Stimulated activated CD4-positive, alpha-beta T cell treated with anti-CD3 and anti-CD28 coated beads, Interleukin-4, amount 100 ng/mL, for 4 hours (primary cell): ENCODE results near the gene CHCHD10.

Experiments
- DNase-seq, 2 experiments: peaks; one replicate each; pipeline ENCODE4 v3.0.0-alpha.2; 2020

Gene CHCHD10

DNA sequence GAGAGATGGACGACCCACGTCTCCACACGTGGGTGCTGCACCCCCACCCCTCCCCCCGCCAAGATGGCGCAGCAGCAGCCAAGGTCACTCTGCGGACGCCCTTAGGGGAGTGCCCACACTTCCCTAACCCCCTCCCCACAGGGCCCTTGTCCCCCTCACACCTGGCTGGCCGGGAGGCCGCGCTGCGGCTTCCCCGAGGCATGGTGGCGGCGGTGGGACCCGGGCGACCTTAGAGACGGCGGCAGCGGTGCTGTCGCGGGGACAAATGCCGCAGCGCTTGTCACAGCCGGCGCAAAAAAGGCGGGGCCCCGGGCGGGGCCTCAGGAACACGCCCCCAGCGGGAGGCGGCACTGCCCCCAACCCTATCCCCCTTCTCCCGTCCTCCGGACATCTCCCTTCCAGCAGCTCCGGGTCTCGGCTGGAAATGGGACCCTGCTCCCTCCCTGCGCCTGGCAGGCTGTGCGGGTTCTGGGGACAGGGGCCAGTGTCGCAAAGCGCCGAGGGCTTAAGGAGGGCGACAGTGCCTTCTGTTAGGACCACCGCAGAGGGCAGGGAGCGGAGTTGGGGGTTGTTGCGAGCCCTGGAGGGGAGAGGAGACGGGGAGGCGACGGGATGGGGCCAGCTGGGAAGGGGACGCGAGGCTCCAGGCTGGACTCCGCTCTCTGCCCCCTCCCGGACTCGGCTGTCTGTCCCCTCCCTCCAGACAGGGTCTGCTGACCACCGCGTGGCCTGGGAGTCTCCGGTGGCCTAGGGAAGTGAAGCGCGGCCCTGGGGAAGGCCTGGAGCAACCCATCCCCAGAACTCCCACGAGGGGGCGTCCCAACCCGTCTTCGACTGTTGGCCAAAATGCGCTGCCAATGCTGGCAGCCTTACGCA is at the start of gene CHCHD10:
Gene CHCHD10 (minus strand): TSS at position 300 of the 876 bp plus-strand sequence. CDS start 98 bp downstream, at position 202.
- DNase-seq: peak; percentile 67 to 76

- no peak for DNase-seq
Measured at GRCh38 chr22:23817146-23817545, 49.4 kb upstream of the CHCHD10 start.

DNA sequence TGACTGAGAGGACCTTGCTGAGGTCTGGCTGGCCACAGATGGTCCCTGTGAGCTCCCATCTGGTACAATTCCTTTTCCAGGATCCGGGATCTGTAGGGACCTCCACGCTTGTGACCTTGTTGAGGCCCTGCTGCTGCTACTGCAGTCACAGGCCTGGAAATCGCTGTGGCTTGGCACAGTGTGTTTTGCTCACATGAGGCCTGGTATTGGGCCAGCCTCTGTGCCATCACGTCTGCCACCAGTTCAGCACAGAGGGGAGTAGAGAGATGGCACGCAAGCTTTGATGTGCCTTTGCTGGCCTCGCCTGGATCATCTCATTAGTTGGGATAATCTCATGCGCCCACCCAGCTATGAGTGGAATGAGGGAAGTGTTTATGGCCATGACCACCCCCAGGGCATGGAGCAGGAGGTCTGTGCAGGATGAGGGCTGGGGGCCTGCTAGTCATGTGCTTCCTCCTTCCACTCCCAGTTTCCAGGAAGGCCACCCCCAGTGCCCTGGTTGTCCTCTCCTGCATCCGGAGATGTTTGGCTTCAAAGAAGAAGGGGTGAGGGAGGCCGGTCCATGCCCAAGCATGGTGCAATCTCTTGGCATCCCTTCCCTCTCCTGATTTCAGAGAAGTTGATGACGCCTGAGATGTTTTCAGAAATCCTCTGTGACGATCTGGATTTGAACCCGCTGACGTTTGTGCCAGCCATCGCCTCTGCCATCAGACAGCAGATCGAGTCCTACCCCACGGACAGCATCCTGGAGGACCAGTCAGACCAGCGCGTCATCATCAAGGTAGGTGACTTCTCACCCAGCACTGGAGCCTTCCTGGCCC is 48.6 kb upstream of the CHCHD10 start:
- DNase-seq: no peak

GRCh38 chr22:23815541-23816155 is 47.9 kb upstream of the CHCHD10 start:
- no peak for DNase-seq

DNA sequence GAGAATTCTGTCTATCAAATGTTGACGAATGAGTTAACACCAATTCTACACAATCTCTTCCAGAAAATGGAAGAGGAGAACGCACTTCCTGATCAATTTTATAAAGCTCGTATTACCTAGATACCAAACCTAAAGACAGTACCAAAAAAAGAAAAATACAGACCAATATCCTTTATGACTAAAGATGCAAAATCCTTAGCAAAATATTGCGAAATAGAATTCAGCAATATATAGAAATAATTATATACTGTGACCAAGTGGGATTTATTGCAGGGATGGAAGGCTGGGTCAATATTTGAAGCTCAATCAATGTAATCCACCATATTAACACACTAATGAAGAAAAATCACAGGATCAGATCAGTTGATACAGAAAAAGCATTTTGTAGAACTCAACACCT is 44.6 kb upstream of the CHCHD10 start:
- DNase-seq: no peak

DNA sequence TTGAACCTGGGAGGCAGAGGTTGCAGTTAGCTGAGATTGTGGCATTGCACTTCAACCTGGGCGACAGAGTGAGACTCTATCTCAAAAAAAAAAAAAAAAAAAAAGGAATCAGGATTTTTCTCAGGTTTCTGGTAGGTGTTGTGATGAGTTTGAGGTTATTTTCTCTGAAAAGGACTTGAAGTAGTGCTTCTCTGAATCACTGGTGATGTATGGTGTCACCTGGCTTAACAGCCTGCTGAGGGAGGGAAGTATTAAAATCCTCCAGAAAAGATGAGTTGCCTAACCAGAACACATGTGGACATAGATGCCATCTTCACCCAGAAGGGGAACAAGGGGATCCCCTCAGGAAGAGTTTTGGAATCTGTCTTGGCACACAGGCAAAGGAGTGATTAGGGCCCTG is 39.1 kb upstream of the CHCHD10 start:
- DNase-seq: no peak

- DNase-seq: no peak
Measured at GRCh38 chr22:23804781-23805291, 37.1 kb upstream of the CHCHD10 start.

GRCh38 chr22:23803001-23803819 is 35.4 kb upstream of the CHCHD10 start:
- DNase-seq: no peak

- no peak for DNase-seq
Measured at GRCh38 chr22:23801886-23802377, 34.2 kb upstream of the CHCHD10 start.

GRCh38 chr22:23801238-23801821 is 33.6 kb upstream of the CHCHD10 start:
- no peak for DNase-seq

DNA sequence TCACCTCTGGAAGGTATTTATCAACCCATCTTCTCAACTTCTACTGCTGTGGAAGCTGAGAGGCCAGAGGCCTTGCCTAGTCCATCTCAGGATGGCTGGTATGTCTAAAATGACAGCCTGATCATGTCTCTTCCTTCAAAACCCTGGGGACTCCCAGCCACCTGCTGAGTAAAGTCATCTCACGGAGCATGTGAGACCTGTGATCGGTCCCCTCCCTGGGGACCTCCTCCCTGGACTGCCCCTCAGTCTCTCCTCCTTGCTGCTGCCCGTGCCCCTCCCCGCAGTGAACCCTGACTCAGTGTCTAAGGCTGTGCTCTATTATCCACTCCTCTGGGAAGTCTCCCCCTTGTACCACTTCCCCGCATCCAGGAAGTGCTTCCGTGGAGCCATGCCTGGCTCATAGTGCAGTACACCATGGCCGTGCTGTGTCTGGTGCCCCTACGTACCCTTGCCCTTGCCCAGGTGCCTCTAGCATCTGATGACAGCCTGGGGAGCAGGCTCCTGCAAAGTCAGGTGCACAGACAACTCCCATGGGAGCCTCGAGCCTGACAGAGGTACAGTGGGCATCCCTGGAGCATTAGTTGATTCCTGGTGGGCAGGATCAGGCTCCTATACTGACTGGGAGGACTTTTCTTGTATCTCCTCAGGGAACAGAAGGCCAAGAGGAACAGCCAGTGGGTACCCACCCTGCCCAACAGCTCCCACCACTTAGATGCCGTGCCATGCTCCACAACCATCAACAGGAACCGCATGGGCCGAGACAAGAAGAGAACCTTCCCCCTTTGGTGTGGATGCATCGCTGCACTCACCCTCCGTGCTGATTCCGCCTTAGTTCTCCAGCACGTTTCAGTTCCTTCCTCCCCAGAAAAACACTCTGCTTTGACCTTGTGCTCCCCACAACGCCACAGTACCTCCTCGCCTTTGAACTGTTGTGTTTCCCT is 32.8 kb upstream of the CHCHD10 start:
- DNase-seq: no peak

DNA sequence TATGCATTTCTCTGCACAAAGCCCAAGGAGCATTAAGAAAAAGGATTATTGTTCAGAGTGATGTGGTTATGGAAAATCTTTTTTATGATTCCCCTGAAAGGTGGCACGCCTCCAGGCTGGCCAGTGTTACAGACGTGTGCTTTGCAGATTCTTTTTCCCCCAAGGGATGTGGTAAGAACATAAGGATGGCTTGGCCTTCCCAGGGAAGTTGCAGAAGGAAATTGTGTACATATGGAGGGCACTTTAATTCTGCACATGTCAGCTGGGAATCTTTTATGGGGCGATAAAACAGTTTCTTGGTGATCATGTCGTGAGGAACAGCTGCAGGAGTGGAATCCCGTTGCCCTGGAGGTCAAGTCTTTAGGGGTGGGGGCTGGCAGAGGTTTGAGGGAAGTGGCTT is 28.7 kb upstream of the CHCHD10 start:
- DNase-seq: no peak

- no peak for DNase-seq
Measured at GRCh38 chr22:23793326-23793725, 25.6 kb upstream of the CHCHD10 start.

- DNase-seq: no peak
Measured at GRCh38 chr22:23791738-23792645, 24.2 kb upstream of the CHCHD10 start.

DNA sequence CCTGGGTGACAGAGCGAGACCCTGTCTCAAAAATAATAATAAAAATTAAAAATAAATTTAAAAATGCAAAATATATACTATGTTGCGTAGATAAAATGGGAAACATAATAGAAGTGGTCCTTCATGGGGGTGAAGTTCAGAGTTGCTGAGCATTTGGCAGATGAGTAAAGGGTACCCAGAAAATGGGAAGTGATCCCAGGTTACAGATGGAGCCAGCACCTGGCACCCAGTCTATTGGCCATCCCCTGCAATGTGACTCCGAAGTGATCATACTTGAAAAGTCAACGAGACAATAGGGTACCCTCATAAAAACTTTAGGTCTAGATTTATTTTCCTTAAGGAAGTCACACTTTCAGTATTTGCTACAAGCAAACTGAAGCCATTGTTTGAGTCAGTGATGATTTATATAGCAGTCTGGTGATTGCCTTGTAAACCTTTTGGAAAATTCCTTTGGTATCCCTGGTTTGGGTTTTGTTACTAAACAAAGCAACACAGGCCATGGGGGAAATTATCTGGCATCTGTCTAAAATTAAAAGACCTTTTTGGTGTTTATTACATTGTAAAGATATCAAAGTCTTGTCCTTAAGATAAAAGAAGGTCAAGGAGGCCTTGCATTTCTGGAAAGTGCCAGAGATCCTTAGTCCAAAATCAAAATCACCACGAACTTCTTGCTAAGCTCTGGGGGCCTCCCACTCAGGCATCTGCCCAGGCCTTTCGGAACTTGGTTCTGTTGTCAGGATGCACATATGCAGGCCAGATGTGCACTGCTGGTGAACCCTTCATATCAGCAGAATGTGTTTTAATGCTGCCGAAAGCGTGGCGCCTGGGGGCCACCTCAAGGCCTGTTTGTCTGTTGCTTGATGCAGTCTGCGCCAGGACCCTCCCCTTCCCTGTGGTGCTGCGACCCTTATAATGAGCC is 23.3 kb upstream of the CHCHD10 start:
- no peak for DNase-seq

DNA sequence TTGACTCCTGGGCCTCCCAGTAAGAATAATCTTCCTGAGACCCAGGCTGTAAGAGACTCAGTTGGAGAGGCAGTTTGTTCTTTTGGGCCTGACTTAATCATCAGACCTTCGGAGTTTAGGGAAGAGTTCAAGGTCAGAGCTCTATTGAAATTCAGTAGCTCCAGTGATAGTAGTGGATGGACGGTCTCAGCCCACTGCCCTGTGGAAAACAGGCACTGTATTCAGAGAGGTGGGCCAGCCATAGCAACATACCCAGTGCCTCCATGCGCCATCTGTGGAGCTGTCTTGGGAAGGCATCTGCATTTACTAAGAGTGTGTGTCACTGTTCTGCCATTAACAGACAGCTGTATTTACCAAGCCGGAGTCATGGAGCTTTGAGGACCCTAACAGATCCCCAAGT is 21.9 kb upstream of the CHCHD10 start:
- DNase-seq: no peak

DNA sequence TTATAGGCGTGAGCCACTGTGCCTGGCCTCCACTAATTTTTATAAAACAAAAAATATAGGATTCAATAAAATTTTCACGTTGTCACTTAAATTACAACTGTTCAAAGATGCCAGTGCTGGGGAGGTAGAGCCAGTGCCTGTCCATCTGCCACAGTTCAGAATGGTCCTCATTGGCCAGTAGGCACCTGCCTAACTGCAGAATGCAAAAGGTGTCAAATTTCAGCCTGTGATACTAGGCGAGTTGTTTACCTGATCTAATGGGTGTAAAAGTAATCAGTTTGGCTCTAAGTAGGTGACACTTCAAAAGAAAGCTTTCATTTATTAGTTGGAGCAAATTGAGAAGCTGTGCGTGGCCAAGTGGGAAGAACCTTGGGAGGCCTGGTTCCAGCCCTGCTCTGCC is 21.3 kb upstream of the CHCHD10 start:
- no peak for DNase-seq

DNA sequence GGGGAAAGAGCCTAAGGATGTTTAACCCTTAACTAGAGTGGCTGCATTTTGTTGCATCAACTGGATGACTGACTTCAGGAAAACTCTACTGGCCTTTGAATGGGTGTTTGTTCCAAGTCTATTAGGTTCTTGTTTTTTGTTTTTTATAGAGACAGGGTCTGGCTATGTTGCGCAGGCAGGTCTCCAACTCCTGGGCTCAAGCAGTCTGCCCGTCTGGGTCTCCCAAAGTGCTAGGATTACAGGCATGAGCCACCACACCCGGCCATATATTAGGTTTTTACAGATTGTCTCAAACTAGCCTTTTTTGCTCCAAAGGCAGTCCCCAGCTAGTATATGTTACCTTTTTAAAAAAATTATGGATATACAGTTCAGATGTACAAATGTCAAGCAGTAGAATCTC is 20.1 kb upstream of the CHCHD10 start:
- DNase-seq: no peak

- no peak for DNase-seq
Measured at GRCh38 chr22:23787600-23787896, 19.8 kb upstream of the CHCHD10 start.
